Sigmoid colon (tissue), 3 donors: ENCODE data around the gene FAM234A.

ENCODE experiments used
- CTCF ChIP-seq, 4 experiments: fragments of 450-650 bp in 3 of 4; fragments of 200-600 bp in 1 of 4; IDR thresholded peaks; one replicate each; pipeline ENCODE4 v1.5.1; 2016 to 2019; ENCODE audit warnings: antibody characterized with exemption in 4 of 4, mild to moderate bottlenecking in 3 of 4, moderate library complexity in 2 of 4
- POLR2A ChIP-seq, 2 donors: fragments of 450-650 bp; IDR thresholded peaks; one replicate each; pipeline ENCODE4 v1.6.1; 2016; ENCODE audit warnings: antibody characterized with exemption in 2 of 2, mild to moderate bottlenecking in 2 of 2, moderate library complexity in 2 of 2

DNA sequence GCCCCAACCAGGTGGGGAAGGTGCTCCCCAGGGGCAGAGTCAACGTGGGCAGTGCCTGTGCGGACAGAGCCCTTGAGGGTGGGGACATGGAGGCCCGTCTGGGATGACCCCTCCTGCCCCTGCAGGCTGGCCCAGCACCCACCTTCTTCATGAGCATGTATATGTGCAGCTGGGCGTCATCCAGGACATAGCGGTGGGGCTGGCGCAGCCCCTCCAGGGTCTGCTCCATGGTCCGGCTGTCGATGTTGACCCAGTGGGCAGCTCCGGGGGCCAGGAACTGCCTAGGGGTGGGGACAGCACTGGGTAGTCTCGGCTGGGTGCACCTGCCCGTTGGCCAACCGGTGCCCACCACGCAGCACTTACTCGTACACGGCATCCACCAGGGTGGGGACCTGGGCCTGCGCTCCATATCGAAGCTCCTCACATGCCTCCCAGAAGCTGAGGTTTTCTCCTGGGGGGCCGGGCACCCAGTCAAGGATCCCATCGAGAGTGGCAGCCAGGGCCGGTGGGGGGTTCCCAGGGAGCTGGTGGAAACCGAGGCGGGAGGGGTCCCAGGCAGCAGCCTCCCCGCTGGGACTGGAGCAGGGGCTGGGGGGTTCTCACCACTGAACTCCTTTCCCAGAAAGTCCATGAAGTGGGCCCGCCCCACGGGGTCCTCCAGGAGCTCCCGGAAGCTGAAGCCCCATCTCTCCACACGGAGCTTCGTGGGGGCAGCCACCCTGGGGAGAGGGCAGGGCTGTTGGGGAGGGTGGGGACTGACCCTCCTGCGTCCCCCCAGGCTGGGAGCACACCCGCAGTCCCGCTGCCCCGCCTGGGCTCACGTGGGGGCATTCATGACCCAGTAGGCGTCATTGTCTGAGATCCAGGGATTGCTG, 36.0 kb downstream of the FAM234A start:
- TF ChIP-seq CTCF (IDR thresholded peaks at IDR 0.05) (no peak), POLR2A (IDR thresholded peaks at IDR 0.05) (no peak)
